ENCODE results near the gene LRRC8A.
"Not testable (repeated sequence)": the region's sequence is repeated elsewhere in the genome, so short reads cannot be mapped to it uniquely, and the experiment has no call there.

Gene LRRC8A

DNA sequence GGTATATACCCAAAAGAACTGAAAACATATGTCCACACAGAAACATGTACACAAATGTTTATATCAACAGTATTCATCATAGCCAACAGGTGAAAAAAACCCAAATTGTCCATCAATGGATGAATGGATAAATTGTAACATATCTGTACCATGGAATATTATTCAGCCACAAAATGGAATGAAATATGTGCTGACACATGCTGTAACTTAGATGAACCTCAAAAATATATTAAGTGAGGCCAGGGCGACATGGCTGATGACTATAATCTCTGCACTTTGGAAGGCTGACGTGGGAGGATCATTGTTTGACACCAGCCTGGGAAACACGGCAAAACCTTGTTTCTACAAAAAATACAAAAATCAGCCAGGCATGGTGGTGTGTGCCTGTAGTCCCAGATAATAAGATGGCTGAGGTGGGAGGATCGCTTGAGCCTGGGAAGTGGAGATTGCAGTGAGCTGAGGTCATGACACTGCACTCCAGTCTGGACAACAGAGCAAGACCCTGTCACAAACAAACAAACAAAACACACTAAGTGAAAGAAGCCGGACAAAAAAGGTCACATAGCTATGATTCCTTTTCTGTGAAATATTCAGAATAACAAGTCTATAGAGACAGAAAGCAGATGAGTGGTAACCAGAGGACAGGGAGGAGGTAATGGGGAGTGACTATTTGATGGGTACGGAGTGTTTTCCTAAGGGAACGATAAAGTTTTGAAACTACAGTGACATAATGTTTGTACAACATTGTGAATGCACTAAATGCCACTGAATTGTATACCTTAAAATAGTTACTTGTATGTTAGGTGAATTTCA is 11.6 kb upstream of the LRRC8A start:
- DNase-seq: no peak

DNA sequence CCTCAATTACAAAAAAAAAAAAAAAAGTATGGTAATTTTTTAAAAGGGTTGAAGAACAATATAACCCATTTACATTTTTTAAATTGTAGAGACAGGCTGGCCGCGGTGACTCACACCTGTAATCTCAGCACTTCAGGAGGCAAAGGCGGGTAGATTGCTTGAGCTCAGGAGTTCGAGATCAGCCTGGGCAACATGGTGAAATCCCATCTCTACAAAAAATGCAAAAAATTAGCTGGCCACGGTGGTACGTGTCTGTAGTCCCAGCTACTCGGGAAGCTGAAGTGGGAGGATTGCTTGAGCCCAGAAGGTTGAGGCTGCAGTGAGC is 11.0 kb upstream of the LRRC8A start:
- not testable (repeated sequence) for DNase-seq

DNA sequence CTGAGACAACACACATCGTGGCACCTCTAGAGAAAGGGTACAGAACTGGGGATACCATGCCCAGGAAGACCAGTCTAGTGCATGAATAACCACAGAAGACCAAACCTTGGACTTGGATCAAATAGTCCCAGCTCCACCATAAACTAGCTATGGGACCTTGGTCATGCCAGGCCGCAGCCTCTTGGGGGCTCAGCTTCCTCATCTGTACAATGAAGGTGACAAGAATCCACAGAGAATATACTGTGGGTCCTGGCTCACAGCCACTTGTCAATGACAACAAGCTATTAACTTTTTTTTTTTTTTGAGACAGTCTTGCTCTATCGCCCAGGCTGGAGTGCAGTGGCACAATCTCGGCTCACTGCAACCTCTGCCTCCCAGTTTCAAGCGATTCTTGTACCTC is 4.1 kb upstream of the LRRC8A start:
- no peak for DNase-seq

DNA sequence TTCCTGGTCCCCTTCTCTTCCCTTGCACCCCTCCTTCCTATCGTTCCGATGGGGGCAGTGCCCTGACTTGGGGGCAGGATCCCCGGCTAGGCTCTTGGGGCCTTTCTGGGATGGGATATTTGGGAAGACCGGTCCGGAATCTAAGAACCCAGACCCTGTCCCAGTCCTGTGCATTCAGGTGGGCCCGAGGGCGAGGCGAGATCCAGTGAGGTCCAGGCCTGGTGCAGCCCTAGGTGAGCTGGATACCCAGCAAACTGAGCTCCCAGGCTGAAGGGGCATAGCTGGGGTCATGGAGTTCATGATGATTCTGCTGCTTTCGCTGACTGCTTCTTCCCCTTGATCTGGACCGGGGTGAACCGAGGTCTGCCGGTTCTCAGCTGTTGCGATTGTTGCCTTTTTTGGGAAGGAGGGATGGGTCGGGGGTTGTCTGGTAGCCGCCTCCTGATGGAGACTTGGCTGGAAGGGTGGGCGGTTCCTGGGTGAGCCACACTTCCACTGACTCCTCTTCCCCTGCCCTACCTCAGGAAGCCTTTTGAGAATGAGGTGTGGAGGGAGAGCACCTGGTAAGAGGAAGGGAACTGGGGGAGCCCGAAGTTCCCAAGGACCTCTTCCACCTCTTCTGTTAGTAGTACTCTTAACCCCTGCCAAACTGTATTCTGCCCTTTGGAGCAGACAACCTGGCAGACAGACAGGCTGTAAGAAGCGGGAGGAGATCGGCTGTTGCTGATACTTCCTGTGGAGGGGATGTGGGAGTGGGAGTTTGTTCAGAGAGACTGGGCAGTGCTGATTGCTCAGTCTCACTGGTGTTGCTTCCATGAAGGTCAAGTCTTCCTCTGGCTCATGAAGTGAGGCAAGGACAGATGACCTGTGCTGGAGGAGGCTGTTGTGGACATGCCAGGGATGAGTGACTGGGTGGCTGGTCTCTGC is 1.0 kb downstream of the LRRC8A start:
- DNase-seq: no peak

DNA sequence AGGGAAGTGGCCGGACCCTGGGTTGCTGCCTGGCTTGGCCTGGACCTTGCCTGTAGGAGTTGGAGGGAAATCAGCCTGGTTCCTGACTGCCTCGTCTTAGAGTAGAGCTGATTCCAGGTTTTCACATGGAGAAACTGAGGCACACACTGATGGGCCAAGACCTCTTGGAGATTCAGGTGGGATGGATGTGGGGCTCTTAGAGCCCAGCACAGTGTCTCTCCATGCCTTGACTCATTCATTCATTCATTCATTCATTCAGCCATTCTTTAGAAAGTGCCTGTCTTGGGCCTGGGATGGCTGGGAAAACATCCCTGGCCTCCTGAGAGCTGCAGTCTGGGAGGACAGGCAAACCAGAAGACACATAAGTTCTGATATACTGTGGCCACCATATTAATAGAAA is 2.2 kb downstream of the LRRC8A start:
- no peak for DNase-seq

DNA sequence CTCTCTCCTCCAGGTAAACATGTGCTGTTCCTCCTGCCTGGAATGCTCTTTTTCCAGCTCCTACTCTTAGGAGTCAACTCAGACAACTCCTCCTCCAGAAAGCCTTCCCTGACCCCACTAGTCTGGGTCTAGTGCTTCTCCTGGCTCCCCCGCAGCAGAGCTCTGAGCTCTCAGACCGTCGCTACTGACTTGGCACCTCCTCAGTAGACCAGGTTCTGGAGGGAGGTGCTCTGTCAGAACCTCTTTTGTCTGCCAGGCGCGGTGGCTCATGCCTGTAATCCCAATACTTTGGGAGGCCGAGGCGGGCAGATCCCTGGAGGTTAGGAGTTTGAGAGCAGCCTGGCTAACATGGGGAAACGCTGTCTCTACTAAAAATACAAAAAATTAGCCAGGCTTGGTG is 3.4 kb downstream of the LRRC8A start:
- DNase-seq: no peak

DNA sequence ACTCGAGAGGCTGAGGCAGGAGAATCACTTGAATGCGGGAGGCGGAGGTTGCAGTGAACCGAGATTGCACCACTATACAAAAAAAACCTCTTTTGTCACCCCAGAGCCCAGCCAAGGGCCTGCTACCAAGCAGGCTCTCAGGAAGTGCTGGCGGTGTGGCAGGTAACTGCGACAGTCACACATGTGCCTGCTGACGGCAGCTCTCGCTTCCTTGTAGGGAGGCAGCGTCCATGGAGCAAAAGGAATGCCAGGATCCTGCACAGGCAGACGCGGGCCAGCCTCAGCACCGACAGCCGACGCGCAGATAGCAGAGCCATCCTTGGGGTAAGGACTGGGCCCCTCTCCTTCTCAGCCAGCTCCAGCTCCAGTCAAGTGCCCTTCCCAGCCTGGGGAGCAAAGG is 3.9 kb downstream of the LRRC8A start:
- DNase-seq: no peak

DNA sequence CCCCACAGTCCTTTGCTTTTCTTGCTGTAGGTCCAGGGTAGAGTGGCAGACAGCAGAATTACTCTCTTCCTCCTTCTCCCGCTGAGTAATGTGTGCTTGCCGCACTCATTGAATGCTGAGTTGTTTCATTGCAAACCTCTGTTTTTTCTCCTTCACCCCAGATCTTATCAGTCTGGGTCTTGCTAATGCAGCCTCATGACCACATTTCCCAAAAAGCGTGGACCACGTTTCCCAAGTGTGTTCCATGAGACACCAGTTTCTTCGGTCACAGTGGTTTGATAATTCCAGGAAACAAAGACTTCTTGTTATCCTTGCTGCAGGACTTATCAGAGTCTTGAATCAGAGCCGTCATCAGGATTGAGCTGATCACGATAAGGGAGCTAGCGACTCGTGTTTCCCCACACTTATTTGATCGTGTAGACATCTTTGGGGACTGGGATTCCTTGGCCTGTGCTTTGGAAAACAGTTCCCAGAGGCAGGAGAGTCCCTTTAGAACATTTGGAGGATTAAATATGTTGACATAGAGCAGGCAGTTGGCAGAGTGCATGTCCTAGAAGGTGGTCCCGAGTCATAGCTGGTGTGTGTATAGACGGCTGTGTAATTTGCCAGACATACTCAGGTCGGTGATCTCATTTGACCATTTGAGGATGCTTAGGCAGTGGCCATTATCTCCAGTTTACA is 4.4 kb downstream of the LRRC8A start:
- no peak for DNase-seq

DNA sequence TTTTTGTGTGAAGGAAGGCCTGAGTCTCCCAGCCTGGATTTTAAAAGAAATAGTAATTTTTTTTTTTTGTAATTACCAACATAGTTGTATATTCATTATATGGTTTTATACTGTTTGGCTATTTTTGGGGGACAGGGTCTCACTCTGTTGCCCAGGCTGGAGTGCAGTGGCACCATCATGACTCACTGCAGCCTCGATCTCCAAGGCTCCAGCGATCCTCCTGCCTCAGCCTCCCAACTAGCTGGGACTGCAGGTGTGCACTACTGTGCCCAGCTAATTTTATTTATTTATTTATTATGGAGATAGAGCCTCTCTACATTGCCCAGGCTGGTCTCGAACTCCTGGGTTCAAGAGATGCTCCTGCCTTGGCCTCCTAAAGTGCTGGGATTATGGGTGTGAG is 5.1 kb downstream of the LRRC8A start:
- DNase-seq: no peak

DNA sequence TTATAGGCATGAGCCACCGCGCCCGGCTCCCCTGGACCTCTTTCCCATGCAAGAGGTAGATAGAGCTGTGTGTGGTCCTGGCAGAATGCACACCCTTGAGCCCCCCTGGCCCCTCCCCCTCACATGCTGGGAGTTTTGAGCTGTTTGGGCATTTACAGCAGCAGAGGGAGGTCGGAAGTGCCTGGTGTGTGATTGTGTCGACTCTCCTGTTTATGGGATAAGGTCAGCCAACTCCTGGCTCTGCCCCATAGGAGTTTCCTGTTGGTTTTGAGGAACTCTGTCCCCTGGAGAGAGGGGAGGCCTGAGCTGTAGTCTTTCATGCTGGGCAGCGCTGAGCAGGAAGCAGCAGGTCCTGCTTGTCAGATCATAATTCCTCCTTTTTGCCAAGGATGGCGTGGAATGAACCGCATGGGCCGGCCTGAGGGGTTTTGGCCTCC is 6.0 kb downstream of the LRRC8A start:
- DNase-seq: no peak

DNA sequence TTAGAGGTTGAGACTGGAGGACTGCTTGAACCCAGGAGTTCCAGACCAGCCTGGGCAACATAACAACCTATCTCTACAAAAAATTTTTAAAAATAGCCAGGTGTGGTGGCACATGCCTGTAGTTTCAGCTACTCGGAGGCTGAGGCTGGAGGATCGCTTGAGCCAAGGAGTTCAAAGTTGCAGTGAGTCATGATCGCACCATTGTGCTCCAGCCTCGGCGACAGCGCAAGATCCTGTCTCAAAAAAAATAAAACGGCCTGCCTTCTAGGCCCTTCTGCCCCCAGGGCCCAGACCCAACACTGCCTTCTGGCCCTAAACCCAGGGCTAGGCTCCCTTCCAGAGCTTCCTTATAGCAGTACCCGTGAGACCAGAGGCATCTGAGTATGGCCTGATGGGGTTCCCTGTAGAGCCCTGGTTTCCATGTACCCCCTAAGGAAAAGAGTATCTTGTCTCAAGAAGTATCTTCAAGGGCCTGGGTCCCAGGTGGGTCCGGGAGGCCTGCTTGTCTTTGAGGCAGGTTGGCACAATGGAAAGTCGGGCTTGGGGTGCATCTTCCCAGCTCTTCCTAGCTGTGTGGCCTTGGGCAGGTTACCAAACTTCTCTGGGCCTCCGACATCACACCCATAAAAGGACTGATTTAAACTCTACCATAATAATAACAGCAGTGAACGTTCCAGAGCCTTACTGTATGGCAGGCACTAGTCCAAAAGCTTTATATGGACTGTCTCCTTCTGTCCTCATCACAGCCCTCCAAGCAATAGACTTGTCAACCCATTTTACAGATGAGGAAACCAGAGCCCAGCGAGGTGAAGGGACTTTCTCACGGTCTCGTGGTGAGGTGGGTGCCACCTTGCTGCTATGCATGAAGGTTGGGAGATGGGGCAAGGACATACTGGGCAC is 9.6 kb downstream of the LRRC8A start:
- DNase-seq: no peak

DNA sequence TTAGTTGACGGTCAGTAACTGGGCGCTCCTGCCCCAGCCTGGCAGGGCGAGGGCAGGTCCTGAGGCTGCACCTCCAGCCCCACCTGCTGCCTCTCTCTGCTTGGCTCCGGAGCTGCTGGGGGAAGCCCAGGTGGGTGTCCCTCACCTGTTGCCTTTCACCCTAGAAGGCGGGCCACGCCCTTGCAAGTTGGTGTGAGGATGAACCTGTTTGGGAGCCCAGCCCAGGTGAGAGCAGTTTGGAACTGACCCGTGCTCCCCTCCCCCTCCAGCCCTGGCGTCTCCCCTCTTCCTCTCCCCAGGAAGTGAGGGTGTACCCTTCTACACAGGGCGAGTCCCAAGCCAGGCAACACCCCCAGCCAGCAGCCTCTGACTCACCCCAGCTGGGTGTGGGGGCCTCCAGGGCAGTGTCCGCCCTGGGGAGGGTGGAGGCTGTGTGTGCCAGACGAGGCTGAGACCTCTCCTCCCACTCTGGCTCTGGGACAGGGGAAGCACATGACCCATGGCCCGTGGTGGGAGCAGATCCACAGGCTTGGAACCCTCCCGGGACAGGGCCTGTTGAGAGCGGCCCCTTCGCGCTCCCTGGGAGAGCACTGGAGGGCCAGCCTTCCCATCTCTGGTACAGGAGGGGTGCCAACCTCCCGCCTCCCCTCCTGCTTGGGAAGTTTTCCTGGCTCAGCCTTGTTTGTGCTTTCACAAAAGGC is 10.4 kb downstream of the LRRC8A start:
- DNase-seq: no peak

DNA sequence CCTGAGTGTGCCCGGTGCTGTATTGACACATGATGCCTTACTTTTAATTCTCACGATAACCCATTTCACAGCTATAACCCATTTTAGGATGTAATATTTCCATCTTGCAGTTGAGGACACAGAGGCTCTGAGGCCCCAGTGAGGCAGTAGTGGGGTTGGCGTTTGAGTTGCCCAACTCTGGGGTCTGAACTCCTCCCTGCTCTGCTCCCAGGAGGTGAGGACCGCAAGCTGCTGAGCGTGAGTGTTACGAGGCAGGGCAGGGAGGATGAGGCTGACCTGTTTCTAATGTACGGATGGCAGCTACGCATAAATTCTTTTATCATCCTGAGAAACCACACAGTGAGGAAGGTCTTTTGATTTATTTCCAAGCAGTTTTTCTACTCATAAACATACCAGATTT is 11.4 kb downstream of the LRRC8A start:
- DNase-seq: no peak

DNA sequence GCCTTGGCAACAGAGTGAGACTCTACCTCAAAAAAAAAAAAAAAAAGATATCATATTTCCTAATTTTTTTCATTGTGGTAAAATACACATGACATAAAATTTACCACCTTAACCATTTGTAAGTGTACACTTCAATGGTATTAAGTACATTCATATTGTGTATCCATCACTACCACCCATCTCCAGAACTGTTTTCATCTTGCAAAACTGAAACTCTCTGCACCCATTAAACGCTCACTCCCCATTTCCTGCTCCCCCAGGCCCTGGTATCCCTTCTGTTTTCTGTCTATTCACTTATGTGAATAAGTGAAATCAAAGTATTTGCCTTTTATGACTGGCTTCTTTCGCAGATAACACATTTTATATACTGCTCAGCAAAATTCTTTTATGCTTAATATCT is 12.8 kb downstream of the LRRC8A start:
- peak; percentile 31 for DNase-seq

DNA sequence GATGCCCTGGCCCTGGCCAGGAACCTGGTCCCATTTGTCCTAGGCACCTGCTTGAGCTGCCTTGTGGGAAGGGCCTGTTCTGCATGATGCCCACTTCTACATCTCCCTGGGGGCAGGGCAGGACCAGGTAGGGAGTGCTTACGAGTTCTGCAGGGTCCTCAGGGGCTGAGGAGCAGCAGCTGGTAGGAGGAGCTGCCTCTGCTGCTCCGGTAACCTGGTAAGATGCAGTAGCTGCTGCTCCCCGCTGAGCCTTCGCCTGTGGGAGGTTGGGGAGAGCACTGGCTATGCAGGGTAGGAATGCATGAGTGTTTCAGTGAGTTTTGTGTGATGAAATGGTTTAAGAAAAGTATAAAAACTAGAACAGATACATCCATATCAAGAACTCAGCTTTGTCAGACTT is 13.6 kb downstream of the LRRC8A start:
- no peak for DNase-seq

DNA sequence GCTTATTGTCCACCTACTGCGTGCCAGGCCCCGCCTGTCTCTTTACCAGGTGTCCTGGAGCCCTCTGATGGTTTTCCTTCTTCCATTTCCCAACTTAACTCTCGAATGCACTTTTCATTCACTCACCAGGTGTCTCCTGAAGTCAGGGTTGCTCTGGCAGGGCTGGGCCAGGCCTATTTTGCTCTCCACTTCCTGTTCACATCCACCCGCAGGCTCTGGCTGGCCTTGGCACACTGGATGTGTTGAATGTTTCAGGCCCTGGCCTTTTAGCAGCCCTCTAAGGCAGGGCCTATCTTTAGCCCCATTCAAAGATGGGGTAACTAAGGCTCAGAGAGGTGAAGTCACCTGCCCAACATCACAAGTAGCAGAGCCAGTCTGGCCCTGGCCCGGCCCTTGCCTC is 16.4 kb downstream of the LRRC8A start:
- no peak for DNase-seq

DNA sequence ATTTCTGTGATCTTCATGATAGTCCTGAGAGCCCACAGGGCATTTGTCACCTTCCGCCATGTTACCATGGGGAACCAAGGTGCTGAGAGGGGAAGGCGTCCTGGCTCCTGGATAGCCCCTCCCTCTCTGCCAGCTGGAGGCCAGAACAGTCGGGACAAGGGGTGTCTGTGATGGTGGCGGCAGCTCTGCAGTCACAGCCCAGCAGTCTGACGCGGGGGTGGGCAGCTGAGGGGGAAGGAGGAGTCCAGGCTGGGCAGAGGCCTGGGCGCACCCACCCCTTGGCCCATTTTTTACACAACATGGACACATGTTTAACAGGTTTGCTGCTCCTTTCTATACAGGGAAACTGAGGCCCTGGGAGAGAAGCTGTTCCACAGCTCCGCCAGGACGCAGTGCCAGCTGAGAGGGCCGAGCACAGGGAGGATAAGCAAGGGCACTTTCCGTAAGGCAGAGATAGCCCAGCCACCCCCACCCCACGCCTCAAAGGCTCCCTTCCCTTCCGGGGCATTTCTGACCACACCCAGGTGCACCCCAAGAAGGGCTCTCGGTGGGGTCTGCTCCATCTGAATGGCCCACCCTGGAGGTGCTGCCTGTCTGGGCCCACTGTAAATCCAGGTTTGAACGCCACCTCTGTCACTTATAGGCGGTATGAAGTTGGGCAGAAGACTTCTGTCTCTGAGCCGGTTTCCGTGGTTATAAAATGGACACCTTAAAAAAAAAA is 17.1 kb downstream of the LRRC8A start:
- no peak for DNase-seq

DNA sequence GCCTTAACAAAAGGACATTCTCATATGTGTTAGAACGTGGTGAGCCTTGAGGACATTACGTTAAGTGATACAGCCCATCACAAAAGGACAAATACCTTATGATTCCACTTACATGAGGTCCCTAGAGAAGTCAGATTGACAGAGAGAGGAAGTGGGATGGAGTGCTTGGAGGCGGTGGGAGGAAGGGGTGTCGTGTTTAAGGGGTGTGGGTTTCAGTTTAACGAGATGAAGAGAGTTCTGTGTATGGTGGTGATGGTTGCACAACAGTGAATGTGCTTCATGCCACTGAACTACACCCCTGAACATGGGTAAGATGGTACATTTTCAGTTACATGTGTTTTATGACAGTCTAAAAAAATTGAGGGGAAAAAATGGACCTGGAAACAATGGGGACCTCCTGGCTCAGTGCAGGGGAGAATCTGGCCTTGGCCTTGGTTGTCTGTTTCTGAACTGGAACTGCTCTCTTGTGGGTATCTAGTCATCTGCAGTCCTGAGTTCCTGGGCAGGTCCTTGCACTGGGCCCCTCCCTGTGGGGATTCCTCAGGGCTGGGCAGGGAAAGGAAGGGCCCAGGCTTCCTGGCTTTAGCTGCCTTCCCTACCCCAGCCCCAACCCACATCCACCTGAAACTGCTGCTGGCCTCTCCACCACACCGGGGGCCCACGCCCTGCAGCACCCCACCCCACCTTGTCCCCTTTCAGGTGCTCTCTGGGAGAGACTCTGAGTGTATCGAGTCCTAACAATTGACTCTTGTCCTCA is 17.8 kb downstream of the LRRC8A start:
- peak; percentile 16 for DNase-seq

DNA sequence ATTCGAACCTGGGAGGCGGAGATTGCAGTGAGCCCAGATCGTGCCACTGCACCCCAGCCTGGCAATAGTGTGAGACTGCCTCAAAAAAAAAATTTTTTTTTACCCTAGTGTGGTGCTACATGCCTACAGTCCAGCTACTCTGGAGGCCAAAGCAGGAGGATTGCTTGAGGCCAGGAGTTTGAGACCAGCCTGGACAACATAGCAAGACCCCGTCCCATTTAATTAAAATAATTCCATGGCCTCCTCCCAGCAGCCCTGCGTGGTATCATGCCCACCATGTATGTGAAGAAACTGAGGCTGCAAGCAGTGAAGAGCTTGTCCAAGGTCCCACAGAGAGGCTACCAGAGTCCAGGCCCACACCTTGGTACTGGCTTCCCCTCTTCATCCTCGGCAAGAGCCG is 19.4 kb downstream of the LRRC8A start:
- DNase-seq: no peak

DNA sequence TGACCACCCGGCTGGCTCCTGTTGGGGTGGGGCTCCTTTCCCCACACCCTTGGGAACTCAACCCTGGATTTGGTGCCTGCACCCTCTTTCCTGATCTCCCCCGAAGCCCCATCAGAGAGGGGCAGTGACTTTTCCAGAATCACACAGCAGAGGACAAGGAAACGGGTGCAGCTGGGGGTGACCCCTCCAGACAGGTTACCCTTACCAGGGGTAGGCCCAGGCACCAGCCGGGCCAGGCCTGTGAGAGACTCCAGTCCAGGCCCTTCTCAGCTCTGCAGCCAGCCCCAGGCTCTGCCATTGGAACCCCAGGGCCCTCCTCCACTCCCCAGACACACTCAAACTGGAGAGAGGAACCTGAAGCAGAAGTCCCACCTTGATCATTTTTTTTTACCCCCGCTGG is 19.9 kb downstream of the LRRC8A start:
- DNase-seq: no peak
